Breast epithelium (tissue), 4 donors: ENCODE results near the gene HPS6. TPM values are rescaled to one million over a fixed set of nuclear protein-coding genes. Genes with fewer than 3 reads are reported as not detected.

ENCODE experiments used
- DNase-seq, 2 donors: peaks; one replicate each; pipeline ENCODE4 v3.0.0-alpha.2; 2019; ENCODE audit warnings: low spot score in 2 of 2
- H3K27ac ChIP-seq, 2 donors: fragments of 200-600 bp; sonication (generic) in 1 of 2; one replicate each; pipeline ENCODE4 v1.5.1; 2016 to 2019; ENCODE audit warnings: mild to moderate bottlenecking in 1 of 2
- H3K27me3 ChIP-seq, 2 donors: fragments of 200-600 bp; sonication (generic) in 1 of 2; one replicate each; pipeline versions ENCODE4 v1.5.1 to v1.6.0; 2017 to 2019; ENCODE audit warnings: control low read depth in 1 of 2, mild to moderate bottlenecking in 1 of 2
- H3K36me3 ChIP-seq: fragments of 200-600 bp; one replicate; pipeline ENCODE4 v1.5.1; 2019
- H3K4me1 ChIP-seq, 2 donors: fragments of 200-600 bp; sonication (generic); one replicate each; pipeline ENCODE4 v1.5.1; 2016 to 2019; ENCODE audit warnings: control low read depth in 1 of 2
- H3K4me3 ChIP-seq, 3 donors: fragments of 200-600 bp; sonication (generic); 1 replicate in 2 of 3; 2 replicates in 1 of 3; pipeline ENCODE4 v1.5.1; 2016 to 2019; ENCODE audit warnings: mild to moderate bottlenecking in 3 of 3, moderate library complexity in 2 of 3
- H3K9me3 ChIP-seq, 2 donors: fragments of 200-600 bp; sonication (generic) in 1 of 2; one replicate each; pipeline ENCODE4 v1.5.1; 2016 to 2019; ENCODE audit warnings: control low read depth in 1 of 2
- CTCF ChIP-seq, 3 donors: fragments of 450-650 bp; IDR thresholded peaks; one replicate each; pipeline ENCODE4 v1.5.1; 2016 to 2017; ENCODE audit warnings: antibody characterized with exemption in 3 of 3, mild to moderate bottlenecking in 3 of 3, moderate library complexity in 3 of 3
- POLR2A ChIP-seq: fragments of 450-650 bp; IDR thresholded peaks from one replicate; pipeline ENCODE4 v1.6.1; 2016; ENCODE audit warnings: antibody characterized with exemption, mild to moderate bottlenecking, moderate library complexity
- POLR2AphosphoS5 ChIP-seq, 3 donors: sonication (generic); formaldehyde crosslinking; IDR thresholded peaks; one replicate each; pipeline ENCODE4 v1.6.1; 2017; ENCODE audit warnings: antibody characterized with exemption in 3 of 3
- intact Hi-C: fragments of 100-400 bp; cut with DNase I; formaldehyde crosslinking; loops from one replicate; pipeline ENCODE4 v1.15.1; 2023; ENCODE audit warnings: low total_unique reads
- total RNA-seq, 3 donors: library from RNA; depleted of rRNA; stranded (reverse); fragments of >200 nt; gene quantifications; one replicate each; pipeline ENCODE4 v1.1.0, GENCODE V29; 2016

Gene HPS6
- total RNA-seq, 3 donors from 2014 or later = 17.4 to 22.7 (median 19.7) TPM

GRCh38 chr10:102068216-102068615 lies 3.1 kb downstream of the HPS6 start:
- no peak for DNase-seq
- no peaks in the 10 kb centered on the region for H3K9me3 ChIP-seq
- no peak overlapping the region for H3K4me3 ChIP-seq
- peaks cover 0 to 13% of the 10 kb centered on the region in 2 donors for H3K4me1 ChIP-seq
- H3K36me3 ChIP-seq = no peaks in the 10 kb centered on the region
- TF ChIP-seq POLR2AphosphoS5 (IDR thresholded peaks at IDR 0.05) (no peak), POLR2A (no peak)
- intact Hi-C loops = no loop called here
- no peaks in the 10 kb centered on the region for H3K27me3 ChIP-seq
- H3K27ac ChIP-seq = no peak overlapping the region

GRCh38 chr10:102069071-102069470 lies 3.9 kb downstream of the HPS6 start:
- no peak for TF ChIP-seq POLR2A
- no peak for TF ChIP-seq POLR2AphosphoS5 (IDR thresholded peaks at IDR 0.05)
- TF ChIP-seq CTCF (IDR thresholded peaks at IDR 0.05) = no peak
- H3K27me3 ChIP-seq = no peaks in the 10 kb centered on the region
- H3K4me3 ChIP-seq = no peak overlapping the region
- no peaks in the 10 kb centered on the region for H3K36me3 ChIP-seq
- H3K27ac ChIP-seq = no peak overlapping the region
- intact Hi-C loops = no loop called here
- no peak for DNase-seq
- H3K4me1 ChIP-seq = peaks cover 0 to 13% of the 10 kb centered on the region in 2 donors
- no peaks in the 10 kb centered on the region for H3K9me3 ChIP-seq

GRCh38 chr10:102072673-102073527 lies 7.8 kb downstream of the HPS6 start:
- intact Hi-C loops = no loop called here
- Histone ChIP-seq H3K4me3 (no peak overlapping the region), H3K27ac (no peak overlapping the region), H3K9me3 (no peaks in the 10 kb centered on the region), H3K4me1 (no peaks in the 10 kb centered on the region), H3K27me3 (no peaks in the 10 kb centered on the region), H3K36me3 (no peaks in the 10 kb centered on the region)
- TF ChIP-seq POLR2AphosphoS5 (IDR thresholded peaks at IDR 0.05) = peak in 1 of 3 donors; percentile 23
- TF ChIP-seq CTCF (IDR thresholded peaks at IDR 0.05) = peak; percentile 79 to 87 (median 83)
- no peak for TF ChIP-seq POLR2A
- DNase-seq = peak; percentile 61 to 73

GRCh38 chr10:102083541-102083940 lies 18.4 kb downstream of the HPS6 start:
- no peaks in the 10 kb centered on the region for H3K4me1 ChIP-seq
- no peaks in the 10 kb centered on the region for H3K9me3 ChIP-seq
- no peaks in the 10 kb centered on the region for H3K36me3 ChIP-seq
- H3K27me3 ChIP-seq = no peaks in the 10 kb centered on the region
- H3K27ac ChIP-seq = no peak overlapping the region
- DNase-seq = no peak
- intact Hi-C loops = no loop called here
- TF ChIP-seq POLR2AphosphoS5 (IDR thresholded peaks at IDR 0.05) = no peak
- no peak for TF ChIP-seq POLR2A
- no peak for TF ChIP-seq CTCF (IDR thresholded peaks at IDR 0.05)
- no peak overlapping the region for H3K4me3 ChIP-seq

GRCh38 chr10:102085336-102085735 lies 20.2 kb downstream of the HPS6 start:
- H3K4me3 ChIP-seq = no peak overlapping the region
- no peak overlapping the region for H3K27ac ChIP-seq
- intact Hi-C loops = no loop called here
- H3K27me3 ChIP-seq = no peaks in the 10 kb centered on the region
- TF ChIP-seq CTCF (IDR thresholded peaks at IDR 0.05) (no peak), POLR2A (no peak), POLR2AphosphoS5 (IDR thresholded peaks at IDR 0.05) (no peak)
- no peaks in the 10 kb centered on the region for H3K36me3 ChIP-seq
- no peaks in the 10 kb centered on the region for H3K9me3 ChIP-seq
- no peaks in the 10 kb centered on the region for H3K4me1 ChIP-seq
- DNase-seq = no peak
